Skin of body (tissue), 2 donors: ENCODE measurements around the gene GPR15. TPM values are rescaled to one million over a fixed set of nuclear protein-coding genes. Genes with fewer than 3 reads are reported as not detected.
"Not testable (repeated sequence)": the region's sequence is repeated elsewhere in the genome, so short reads cannot be mapped to it uniquely, and the experiment has no call there.

Source experiments
- DNase-seq: peaks from one replicate; lab custom pipeline; 2025; lab: John Stamatoyannopoulos, UW
- total RNA-seq: library from RNA; depleted of rRNA; stranded (reverse); fragments of >200 nt; gene quantifications from one replicate; pipeline ENCODE4 v1.2.3, GENCODE V29; 2014

GPR15 gene
- total RNA-seq, 1 donor from 2014 or later, result not detected

DNA sequence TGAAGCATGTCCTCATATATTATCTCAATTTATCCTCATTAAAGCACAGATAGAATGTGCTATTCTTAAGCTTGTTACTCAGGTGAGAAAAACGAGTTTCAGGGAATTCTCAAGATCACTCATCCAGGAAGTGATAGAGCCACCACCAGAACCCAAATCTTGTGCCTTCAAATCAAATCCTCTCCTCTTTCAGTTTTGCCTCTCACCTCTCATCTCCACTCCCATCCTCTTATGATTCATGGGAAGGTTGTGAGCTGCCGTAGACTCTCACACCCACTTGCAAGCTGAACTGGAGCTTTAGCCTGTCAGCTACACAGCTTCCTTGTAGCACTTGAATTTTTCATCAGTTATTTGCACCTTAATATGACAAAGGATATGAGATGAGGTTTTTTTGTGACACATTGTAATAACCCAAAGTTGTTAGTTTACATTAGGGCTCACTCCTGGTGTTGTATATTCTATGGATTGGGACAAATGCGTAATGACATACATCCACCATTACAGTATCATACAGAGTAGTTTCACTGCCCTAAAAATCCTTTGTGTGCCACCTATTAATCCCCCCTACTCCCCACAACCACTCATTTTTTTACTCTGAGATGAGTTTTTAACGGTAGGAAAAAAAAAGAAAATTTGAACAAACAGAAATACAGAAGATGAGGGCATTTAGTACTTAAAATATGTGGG lies 25.7 kb downstream of the GPR15 start:
- DNase-seq, result no peak

DNA sequence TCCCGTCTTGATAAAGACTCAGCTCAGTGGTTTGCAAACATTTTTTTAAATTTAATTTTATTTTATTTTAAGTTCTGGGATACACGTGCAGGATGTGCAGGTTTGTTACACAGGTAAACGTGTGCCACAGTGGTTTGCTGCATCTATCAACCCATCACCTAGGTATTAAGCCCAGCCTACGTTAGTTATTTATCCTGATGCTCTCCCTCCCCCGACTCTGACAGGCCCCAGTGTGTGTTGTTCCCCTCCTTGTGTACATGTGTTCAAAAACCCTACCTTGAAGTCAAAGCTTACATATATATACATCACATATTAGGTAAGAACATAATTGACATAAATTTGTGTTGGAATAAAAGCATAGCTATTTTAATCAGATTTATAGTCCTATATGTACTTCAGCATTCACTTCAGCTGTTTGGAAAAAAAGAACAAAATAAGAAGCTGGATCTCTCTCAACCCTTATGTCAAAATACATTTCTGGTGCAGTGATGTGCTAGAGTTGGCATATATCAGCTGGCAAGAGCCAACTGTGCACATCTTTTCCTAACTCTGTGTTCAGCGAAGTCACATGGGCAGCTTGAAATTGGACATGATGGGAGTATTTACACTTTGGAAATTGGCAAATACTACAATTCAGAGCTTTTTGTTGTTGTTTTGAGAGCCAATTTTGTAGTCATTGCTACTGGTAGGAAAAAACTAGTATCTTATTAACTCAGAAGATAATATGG lies 26.5 kb downstream of the GPR15 start:
- DNase-seq, result no peak

DNA sequence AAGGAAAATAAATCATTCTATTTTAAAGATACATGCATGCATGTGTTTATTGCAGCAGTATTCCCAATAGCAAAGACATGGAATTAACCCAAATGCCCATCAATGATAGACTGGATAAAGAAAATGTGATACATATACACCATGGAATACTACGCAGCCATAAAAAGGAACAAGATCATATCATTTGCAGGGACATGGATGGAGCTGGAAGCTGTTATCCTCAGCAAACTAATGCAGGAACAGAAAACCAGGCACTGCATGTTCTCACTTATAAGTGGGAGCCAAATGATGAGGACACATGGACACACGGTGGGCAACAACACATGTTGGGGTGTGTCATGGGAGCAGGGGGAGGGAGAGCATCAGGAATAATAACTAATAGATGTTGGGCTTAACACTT lies 28.0 kb downstream of the GPR15 start:
- DNase-seq, result not testable (repeated sequence)

DNA sequence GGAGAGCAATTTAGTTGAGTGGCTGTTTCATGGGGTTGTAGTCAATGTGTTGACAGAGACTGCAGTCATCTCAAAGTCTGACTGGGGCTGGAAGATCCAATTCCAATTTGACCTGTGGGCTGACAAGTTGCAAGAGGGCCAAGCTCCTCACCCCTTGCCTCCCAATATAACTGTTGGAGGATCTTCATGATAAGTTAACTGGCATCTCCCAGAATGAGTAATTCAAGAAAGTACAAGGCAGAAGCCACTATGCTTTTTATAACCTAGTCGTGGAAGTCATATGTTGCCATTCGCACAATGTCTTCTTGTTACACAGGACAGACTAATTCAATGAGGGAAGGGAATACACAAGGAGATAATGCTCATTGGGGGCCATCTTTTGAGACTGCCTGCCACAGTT lies 29.1 kb downstream of the GPR15 start:
- DNase-seq, result no peak

DNA sequence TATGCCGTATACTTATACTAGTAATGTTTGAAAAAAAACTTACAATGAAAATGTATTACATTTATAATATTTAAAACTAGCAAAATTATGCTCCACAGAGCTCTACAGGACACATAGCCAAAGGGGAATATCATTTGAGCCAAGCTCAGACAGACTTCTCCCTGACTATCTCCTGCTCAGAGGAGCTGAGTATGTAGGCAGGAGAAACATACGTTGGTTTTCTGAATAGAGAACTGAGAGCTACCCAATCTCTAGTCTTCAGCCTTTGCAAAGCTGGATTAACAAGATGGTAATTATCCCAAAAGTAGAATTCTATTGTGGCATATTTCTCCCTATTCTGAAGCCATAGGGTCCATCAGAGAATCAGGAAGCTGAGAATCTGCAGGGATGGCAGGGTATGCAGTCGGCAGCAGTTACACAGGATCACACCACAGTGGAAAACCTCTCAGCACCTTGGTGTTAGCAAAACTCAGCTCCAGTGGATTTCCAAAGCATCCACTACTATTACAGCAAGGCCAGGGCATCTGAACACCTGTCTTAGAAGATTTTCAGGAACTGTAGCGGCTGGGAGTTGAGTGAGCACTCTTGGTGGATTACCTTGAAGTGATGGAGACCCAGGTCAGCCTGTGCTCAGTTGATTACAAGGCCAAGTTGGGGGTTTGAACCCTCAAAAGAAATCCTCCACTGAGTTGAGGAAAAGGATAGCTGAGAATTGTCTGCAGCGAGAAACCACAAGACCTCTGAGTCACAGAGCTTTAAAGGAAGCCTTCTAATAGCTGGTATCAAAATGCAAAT lies 30.1 kb downstream of the GPR15 start:
- DNase-seq, result no peak

DNA sequence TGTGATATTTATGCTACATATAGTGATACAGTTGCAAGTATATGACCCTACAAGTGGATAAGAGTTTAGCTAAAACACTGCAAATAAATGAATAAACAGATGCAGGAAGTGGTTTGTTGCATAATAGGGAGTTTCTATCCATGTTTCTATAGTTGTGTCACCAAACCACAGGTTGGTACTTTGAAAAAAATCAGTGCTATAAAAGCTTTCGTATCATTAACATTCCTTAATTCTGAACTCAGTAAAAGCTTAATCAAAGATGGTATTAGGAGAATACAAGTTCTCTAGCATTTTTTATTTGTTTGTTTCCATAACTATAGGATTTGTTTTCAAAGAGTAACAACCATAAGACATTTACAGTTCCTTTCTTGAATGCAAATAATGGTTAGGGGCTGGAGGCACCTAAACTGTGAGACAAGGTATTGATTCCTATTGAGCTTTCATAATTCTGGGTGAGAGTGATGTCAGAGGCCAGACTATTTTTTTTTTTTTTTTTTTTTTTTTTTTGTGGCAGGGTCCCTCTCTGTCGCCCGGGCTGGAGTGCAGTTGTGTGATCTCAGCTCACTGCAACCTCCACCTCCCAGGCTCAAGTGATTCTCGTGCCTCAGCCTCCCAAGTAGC lies 32.0 kb downstream of the GPR15 start:
- no peak for DNase-seq

DNA sequence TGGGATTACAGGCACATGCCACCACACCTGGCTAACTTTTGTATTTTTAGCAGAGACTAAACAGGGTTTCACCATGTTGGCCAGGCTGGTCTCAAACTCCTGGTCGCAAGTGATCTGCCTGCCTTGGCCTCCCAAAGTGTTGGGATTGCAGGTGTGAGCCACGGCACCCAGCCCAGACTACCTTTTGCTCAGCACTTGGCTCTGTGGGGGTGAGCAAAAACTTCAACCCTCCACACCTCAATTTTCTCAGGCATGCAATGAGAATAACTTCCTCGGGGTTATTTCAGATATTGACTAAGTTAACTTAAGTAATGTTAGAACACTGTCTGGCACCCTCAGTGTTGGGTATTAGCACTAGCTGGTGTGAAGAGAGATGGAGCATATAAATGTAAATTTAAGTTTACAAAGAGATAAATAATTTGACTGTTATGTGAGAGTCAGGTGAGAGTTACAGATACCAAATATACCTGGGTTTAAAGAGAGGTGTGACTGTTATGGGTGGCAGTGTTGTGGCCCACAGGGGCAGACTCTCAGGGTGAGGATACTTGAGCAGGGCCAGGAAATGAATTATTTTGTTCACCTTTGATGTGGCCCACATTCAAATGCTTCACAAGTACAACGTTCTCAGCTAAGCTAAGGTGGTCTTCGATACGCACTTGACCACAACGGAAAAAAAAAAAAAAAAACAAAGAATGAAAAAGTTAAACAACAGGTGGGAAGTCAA lies 32.7 kb downstream of the GPR15 start:
- DNase-seq, result no peak

DNA sequence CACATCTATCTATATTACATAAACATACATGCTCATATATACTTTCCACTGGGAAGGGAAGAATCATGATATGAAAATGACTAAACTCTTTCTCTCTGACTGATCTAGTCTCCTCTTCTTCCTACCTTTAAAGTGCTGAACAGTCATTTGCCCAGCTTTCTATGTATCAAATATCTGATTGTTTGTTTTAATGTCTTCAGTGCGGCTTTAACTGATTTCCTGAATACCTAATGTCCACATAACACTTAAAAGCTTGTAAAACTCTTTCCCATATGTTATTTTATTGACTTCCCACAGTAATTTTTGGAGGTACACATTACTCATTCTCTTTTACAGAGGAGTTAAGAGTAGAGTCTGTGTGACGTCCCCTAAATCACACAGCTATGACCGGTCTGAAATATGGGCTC lies 33.5 kb downstream of the GPR15 start:
- no peak for DNase-seq

DNA sequence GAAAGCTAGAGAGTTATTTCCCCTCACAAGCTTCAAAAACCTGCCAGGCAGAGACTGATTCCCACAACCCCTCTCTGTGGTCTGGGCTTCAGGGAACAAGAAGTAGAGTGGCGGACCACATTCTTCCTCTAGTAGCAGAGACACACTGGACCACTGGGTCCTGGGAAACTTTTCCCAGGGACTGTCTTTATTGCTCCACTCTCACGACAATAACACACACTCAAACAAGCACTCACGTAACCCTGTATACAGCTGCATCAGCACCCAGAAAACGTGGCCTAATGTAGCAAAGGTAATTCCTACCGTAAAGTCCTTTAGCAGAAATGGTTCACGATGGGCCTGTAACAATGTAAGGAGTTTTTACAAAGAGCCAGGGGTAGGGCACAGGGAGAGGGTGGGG lies 34.1 kb downstream of the GPR15 start:
- DNase-seq, result no peak

DNA sequence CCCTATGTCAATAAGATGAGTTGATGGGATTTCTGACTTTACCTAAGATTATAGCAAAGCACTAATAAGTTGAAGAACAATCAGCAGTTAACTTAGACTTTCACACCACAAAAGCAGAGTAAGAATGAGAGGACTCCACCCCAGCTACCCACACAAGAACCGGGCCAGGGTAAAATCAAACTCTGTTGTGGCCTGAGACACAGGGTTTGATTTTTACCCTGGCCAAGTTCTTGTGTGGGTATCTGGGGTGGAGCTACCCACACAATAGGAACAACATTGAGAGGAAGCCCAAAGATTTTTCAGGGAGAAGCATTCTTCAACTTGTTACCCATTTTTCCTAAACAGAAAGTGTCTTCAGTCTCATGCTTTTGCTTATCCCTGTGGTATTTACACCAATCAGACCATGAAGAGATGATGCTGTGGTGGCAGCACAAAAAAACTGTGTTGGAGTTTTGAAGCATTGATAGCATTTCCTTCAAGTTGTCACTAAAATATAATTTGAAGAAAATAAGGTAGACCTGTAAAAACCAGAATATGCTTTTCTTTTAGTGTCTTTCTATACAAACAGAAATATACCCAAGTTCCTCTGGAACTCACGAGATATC lies 36.0 kb downstream of the GPR15 start:
- no peak for DNase-seq

DNA sequence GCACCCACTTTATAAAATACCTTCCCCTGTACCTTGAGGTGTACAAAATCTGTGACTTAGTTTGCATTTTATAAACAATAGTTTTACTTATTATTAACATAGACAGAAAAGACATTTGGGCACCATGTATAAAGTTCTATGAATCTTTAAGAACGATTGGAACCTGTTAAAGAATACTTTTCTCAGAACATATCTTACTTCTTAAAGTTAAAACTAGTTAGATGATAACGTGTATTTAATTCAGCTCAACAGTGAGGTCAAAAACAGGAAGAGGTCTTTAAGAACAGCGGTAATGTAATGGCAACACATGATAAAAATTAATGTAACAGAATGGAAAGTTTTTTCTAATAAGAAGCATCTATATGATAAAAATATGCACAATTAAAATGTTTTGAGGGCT lies 36.6 kb downstream of the GPR15 start:
- no peak for DNase-seq

DNA sequence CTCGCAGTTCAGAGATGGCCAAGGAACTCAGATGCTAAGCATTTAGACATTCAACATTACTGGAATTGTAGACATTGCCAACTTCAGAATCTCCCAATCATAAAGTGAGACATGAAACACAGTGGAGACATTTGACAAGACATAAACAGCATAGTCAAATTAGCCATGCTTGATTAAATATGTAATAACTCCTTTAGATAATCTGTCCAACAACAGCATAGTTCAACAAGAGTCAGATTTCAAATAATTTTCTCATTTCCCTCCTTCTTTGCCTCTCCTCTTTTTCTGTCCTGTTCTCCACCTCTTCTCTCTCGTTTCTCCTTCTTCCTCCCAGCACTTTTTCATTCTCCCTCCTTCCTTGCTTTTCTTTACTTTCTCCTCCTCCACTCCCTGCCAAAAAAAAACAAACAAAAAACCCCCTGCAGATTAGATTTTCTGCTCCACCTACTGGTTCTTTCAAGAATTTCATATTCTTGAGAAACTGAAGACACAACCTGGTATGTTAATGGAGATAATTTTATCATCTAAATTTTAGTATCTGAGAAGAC lies 41.5 kb downstream of the GPR15 start:
- no peak for DNase-seq

DNA sequence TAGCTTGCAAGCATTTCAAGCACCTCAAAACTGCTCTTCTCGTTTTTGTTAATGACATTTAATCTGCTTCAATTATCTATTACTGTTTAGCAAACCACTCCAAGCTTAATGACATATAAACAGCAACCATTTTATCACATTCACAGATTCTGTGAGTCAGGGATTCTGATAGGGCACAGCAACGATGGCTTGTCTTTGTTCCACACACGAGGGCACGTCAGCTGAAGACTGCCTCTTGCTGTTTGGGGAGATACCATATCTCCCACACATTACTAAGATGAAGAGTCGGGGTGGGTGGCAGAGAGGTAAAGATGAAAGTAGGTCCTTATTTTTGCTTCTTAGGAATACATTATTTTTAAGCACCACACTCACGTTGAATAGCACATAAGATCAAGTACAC lies 42.4 kb downstream of the GPR15 start:
- no peak for DNase-seq

DNA sequence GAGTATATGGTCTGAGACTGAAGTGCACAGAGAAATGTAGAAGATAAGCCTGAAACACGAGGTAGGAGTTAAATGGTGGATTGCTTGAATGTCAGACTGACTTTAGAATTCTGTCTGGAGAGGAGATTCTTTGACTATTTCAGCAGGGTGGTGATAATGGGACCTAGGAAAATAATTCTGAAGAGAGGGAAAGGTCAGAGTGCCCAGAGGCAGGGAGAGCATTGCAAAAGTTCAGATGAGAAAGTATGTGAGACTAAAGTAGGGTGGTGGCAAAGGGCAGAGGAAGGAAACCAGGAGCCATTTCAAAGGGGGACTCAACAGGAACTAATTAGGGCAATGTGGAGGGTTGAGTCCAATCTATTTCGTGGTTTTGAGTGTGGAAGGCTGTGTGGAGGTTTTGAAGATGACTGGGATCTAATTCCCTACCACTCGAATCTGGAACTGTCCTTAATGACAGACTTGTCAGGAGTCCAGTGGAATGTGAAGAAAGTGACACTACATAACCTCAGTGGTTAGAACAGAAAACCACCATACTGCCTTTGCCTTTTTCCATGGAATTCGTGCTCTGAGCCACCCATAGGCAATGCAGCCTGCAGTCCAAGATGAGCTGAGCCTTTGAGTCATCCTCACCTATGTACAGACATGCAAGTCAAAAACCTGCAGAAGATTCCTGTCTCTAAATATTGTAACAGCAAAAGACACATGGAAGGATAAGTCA lies 45.6 kb downstream of the GPR15 start:
- DNase-seq, result no peak

DNA sequence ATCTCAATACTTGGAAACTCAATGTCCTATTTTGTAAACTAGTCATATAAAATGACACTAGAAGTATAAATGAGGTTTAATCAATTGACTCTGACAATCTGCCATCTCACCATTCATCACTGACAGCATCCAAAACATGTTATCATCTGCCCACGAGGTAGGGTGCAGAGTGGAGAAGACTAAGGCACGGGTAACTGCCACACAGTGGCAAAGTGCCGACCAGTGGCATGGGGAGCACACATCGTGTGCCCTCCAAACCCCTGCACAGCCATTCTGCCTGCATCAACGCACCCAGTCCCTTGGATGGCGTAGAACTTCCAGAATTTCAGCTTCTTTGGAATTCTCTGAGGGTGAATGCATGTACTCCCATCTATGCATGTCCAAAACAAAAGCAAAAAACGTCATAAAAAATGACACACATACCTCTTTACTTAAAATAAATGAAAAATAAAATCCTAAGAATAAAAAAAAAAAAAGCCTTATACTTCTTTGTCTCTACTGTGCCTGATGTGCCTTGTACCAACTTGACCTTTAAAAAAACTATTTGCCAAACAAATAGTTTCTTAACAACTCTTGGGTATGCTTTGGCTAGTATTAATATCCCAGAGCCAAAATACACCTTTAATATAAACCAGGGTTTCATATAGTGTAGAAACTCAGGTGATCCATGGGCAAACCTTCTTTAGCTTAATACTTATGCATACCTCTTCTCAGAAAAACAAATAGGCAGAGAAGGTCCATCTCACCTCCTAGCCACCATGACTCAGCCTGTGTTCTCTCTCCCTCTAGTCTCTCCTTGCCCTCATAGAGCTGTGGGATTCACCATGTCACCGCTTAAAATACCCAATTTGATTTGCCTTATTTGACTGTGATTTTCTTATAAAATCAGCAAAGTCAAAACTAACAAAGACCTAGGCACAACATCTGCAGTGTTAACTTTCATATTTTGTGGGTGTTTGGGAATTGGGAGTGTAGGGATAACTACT lies 48.9 kb downstream of the GPR15 start:
- DNase-seq, result no peak

DNA sequence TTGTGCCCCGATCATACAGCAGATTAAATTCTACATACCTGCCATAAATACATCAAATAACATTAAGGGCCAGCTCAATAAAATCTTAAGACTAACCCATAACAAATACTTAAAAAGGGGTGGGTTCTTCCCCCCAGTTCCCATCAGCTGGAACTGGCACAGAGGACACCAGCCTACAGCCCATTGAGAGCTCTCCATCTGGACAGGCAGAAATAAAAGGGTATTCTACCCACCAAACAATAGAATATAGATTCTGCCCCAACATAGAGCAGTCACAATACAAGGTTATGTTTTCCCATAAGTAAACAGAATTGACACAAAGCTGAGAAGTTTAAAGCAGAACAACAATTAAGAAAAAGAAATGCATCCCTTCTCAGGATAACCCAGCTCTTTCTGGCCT lies 49.7 kb downstream of the GPR15 start:
- no peak for DNase-seq

DNA sequence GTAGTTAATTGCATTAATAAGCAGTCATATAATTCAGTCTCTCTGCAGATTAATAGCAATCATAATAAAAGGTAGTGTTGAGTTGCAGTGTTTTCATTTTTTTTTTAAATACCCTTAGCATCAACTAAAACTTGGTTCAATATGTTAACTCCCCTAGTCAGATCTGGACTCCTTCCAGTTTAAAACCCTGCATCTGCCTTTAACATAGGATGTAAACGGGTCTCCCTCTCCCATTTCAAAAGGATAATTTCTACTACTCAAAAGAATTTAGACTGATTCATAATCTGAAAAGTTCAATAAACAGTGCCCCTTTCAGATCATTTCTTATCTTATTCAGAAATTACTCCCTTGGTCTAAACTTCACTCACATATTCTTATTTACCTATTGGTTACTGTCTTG lies 50.3 kb downstream of the GPR15 start:
- DNase-seq, result no peak

DNA sequence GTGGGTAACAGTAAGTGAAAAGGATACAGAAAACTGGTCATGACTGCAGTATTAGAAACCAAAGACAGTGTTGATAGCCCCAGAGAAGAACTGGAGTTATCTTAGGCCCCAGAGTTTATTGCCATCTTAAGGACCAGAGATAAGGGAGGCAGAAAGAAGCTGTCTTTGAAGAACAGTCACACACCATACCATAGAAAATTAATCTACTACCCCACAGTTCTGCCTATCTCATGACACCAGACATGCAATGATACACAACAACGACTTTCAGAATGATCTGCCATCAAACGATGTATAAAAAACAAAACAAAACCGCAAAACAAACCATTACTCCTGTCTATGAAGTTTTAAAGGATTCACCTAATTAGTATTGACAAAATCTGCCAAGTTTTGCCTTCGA lies 52.0 kb downstream of the GPR15 start:
- DNase-seq, result no peak
